Keratinocyte (primary cell): Measurements from ENCODE around the gene APOM.
A peak's percentile ranks its signal among the peaks of the same experiment; 100 is the strongest.

Experiments used
- EZH2 ChIP-seq: IDR thresholded peaks from one replicate; pipeline ENCODE4 v1.6.1; 2012; ENCODE audit warnings: inconsistent platforms, mild to moderate bottlenecking, low read length, moderate library complexity
- TF ChIP-seq, protein P1 (sequence below), 3 experiments: IDR thresholded peaks in 1 of 3; conservative IDR thresholded peaks in 1 of 3; optimal IDR thresholded peaks in 1 of 3; 2 replicates in 2 of 3; 3 replicates in 1 of 3; pipeline versions ENCODE3 to v1.5.1; 2011; ENCODE audit warnings: low read length in 3 of 3, mild to moderate bottlenecking in 3 of 3, moderate library complexity in 2 of 3, control low read depth in 1 of 3, inconsistent platforms in 1 of 3; ENCODE audit not compliant: insufficient read depth in 2 of 3; ENCODE audit errors: extremely low read depth in 1 of 3

GRCh38 chr6:31665501-31666336 is 10.0 kb downstream of the APOM start, which contains the start of gene CSNK2B:
- TF ChIP-seq, protein P1, sequence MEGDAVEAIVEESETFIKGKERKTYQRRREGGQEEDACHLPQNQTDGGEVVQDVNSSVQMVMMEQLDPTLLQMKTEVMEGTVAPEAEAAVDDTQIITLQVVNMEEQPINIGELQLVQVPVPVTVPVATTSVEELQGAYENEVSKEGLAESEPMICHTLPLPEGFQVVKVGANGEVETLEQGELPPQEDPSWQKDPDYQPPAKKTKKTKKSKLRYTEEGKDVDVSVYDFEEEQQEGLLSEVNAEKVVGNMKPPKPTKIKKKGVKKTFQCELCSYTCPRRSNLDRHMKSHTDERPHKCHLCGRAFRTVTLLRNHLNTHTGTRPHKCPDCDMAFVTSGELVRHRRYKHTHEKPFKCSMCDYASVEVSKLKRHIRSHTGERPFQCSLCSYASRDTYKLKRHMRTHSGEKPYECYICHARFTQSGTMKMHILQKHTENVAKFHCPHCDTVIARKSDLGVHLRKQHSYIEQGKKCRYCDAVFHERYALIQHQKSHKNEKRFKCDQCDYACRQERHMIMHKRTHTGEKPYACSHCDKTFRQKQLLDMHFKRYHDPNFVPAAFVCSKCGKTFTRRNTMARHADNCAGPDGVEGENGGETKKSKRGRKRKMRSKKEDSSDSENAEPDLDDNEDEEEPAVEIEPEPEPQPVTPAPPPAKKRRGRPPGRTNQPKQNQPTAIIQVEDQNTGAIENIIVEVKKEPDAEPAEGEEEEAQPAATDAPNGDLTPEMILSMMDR (optimal IDR thresholded peaks at IDR 0.05 in 1 of 3, IDR thresholded peaks at IDR 0.05 in 1 of 3, conservative IDR thresholded peaks at IDR 0.05 in 1 of 3; ENCODE audit: extremely low read depth in 1 of 3, insufficient read depth in 2 of 3, low read length in 3 of 3) = peak in 1 of 3 experiments; percentile 19
- no peak for TF ChIP-seq EZH2
